ENCODE data around the gene VMAC.
A peak's percentile ranks its signal among the peaks of the same experiment; 100 is the strongest.

The VMAC gene

DNA sequence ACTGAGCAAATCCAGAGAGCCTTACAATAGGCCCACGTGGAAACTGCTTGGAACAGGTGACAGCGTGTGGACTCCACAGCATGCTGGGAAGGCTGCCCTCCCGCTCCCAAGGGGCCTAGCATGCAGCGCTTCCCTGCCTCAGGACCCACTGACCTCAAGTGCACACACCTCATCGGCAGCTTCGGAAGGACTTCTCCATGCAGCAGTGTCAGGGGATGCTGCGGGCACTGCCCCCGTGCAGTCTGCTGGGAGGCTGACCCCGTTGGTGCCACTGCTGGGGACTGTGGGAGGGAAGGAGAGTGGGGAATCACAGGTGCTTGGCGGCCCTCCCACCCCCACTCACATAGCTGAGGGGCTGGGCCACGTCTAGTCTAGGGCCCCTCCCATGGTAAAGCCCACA, 26.6 kb downstream of the VMAC start:
- no peak for DNase-seq

DNA sequence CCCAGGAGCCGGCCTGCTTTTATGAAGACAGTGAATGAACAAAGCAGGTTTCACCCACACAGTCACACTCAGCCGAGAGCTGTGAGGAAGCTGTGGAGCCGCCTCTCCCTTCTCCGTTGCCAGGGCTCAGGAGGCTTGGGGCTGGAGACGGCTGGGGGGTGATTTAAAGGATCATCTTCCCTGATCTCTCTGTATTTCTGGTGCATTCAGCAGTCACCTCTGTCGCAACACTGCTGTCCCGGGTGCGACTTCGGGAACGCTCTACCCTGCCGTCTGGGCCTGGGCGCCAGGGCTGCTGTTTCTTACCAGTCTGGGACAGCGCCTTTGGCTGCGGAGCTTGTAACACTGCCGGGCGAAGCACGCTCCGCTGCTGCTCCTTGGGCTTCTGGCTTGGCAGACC, 27.5 kb downstream of the VMAC start:
- DNase-seq: no peak

DNA sequence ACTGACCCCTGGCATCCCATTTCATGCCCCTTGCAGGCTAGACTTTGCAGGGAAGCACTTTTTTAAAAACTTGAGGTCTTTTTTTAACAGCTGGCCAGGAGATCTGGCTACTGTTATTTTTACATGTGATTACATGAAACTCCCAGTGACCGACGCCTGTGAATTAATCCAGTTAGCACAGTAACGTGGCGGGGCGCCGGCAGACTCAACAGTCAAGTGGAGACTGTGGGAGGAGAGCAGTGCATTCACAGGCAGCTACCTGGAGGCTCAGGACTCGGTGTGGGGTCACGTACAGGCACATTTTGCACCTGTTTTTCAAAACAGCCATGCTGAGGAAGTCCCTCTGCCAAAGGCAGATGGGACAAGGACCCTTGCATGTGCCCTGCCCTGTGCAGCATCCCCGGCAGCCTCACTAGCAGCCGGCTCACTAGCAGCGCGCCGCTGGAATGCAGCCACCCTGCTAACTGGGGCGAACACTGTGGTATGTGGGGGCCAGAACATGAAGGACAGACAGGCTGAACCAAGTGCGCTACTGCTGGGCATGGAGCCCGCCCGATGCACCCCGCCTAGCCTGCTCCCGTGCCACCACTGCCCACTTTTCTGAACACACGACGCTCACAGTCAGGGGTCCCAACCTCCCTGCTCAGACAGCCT, 28.1 kb downstream of the VMAC start:
- no peak for DNase-seq

DNA sequence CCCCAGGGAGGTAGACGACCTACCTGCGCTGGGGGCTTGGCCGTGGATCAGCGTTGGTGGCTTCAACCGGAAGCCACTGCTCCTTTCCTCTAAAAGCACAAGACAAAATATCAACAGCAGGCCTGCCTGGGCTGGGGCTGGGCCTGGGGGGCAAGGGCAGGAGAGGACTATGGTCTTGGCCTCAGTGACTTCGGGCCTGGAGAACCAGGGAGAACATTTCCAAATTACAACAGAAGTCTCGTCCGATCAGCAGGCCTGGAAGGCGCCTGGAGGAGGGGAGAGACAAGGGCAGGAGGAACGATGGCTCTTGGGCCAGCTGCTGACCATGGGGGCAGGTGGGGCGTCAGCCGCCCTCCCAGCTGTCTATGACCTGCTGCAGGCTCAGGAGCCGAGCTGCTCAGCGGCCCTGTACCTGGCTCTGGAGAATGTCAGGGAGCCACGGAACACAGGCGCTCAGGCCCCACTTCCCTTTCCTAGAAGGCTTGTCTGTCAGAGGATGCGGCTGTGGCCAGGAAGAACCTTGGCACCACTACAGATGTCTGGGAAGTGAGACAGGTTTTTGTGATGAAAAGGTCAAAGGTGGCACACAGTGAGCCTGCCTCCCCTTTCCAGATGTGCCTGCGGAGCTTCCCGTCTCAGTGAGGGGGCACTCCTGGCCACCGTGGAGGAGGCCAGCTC, 28.9 kb downstream of the VMAC start:
- DNase-seq: no peak

DNA sequence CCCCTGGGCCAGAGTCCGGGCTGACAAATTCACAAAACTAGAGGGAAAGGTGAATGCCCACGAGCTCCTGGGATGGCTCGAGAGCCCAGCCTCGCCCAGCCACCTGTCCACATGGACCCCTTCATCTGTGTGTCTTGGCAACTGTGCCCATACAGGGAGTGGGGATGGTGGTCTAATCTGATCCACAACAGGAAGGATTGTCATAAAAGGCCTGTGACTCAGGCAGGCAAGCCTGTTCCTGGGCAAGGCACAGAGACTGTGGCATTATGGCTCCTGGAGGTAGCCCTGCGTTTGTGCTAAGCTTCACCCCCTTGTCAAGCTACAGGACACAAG, 29.4 kb downstream of the VMAC start:
- no peak for DNase-seq

DNA sequence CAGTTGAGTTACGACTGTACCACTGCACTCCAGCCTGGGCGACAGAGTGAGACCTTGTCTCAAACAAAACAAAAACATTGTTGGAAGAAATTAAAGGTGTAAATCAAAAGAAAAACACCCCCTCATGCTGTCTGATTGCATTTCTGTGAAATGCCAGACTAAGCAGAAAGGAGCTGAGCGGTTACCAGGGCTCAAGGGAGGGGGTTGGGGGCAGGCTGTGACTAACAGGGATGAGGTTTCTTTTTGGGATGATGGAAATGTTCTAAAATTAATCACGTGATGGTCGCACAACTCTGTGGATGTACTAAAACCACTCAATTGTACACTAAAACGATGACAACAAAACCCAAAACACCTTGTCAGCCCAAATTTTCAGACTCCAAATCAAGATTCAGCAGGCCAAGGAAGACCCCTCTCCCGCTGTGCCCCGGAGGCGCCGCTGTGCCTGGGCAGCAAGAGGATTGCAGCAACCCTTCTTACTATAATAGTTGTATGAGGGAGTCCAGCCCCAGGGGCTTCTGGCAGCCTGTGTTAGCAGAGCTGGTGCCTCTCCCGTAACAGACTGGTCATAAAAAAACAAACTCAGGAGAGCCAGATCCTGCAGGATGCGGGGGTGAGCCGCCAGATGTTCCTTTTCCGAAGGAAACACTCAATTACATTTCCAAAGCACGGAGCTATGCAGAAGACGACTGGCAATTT, 30.3 kb downstream of the VMAC start:
- no peak for DNase-seq

DNA sequence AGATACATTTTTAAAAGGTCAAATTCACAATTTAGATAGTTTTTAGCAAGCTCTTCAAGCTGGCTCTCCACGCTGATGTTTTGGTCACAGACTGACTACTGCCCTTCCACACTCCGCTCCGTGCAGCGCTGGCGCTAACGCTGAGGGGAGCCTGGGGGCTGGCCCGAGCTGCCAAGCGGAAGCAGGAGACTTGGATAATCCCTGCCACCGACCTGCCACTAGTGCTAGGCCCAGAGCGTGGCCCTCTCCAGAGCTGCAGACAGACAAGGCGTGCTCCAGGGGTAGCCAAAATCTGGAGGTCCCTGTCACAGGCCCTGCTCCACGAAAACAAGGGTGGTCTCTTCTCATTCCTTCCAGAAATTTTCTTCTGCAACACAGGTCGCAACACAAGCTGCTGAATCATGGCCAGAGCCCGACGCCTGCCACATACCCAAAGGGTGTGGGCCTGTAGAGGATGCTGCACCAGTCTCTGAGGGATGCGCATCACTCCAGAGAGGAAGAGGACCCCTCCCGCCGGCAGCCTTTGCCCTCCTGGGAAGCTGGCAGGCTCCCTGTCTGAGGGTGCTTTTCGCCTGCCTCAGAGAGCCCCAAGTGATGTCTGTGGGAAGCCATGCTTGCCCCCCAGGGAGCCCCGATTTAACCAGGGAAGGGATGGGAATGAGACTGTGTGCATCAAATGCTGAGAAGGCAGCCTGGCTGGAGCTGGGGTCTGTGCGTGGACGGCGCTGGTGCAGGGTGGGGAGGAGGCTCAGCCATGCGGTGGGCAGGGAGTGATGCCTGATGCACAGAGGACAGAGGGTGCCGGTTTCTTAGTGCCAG, 31.0 kb downstream of the VMAC start:
- DNase-seq: no peak

DNA sequence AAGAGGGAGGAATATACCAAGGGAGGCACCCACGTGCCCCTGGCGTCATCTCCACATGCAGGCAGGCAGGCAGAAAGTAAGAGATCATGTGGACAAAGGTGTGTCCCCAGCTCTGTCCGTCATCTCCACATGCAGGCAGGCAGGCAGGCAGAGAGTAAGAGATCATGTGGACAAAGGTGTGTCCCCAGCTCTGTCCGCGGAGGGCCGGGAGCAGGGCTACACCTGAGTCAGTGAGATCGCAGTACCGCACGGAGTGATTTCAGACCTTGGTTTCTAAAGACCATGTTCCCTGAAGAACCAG, 31.6 kb downstream of the VMAC start:
- no peak for DNase-seq

DNA sequence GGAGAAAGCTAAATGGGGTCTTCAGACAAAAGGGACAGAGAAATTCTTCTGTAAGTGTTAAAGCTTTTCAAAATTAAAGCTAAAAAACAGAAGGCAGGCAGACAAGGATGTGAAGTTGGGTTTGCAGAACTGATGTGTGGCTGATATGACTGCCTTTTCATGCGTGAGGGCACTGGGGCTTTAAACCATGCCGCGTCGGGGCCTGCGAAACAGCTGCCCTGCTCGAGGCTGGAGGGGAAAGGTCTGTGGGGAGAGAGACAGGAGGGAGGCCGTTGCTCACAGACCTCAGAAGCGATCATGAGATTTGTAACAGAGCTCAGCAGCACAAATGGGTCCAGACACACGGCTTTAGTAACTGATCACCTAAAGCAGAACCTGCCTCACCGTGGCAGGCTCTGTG, 32.9 kb downstream of the VMAC start:
- no peak for DNase-seq

DNA sequence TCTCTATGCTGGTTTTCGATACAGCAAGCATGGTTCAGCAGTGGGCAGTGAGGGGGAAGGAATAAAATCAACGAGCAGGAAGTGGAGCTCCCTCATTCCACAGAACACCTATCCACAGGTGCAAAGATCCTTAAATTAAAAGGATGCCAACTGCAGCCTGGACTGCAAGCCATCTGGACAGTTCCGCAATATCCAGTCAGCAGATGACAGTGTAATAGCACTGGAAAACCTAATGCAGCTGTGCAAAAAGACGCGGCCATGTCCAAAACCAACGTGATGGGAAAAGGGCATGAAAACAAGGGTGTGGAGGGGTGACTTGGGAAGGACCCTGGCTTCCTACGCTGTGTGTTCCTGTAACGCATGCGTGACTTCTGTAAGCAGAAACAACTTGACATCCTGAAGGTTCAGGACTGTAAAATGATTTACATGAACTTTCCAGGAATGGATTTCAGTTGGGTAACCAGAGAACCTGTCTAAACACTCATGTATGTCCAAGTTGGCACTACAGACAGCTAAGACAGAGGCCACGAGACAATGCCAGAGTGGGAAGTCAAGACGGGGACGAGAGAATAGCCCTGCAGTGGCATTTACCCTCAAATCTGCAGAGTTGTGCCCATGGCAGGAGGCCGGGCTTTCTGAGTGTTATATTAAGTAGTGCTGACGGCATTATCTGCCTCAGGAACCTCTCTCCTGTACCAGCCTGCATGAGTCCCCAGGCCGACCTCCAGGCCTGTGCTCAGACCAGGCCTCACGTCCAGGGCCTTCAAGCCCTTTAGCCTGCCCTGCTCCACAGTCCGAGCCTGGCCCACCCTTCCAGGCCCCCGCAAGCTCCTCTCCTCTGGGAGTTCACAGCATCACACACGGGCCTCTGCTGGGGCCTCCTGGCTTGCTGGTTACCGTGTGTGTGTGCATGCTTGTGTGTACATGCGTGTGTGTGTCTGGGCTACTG, 35.9 kb downstream of the VMAC start:
- no peak for DNase-seq

DNA sequence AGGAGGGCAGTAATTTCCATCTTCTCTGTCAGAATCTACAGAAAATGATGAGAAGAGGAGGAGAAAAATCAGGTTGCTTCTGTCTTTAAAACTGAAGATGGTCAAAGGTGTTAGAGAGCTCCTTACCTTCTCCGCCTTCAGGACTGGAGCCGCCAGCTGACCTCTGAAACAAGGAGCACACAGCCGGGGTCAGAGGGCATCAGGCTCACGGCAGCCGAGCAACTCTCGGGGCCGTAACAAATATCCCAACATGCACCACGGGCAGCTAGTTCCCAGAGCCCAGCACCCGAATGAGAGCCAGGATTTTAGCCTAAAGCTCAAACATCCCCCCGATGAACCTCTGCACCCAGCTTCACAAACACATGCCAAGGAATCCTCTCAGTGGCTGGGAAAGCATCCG, 37.0 kb downstream of the VMAC start:
- DNase-seq: no peak

DNA sequence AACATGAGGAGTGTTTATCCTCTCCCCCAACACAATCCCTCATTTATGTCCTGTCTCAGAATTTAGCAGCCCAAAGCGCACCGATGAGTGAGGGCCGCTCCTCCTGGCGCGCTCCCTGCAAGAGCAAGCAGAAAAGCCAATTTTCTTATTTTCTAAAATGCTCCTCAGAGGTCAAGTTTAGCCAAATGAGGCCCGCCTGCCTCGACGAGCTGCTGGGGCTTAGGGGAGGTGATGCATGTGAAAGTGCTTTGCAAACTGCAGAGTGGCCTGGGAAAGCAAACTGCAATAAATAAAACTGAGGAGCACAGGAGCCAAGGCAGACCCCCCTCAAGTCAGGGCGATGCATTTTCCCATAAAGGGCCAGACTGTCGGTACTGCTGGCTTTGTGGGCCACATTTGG, 38.4 kb downstream of the VMAC start:
- no peak for DNase-seq

DNA sequence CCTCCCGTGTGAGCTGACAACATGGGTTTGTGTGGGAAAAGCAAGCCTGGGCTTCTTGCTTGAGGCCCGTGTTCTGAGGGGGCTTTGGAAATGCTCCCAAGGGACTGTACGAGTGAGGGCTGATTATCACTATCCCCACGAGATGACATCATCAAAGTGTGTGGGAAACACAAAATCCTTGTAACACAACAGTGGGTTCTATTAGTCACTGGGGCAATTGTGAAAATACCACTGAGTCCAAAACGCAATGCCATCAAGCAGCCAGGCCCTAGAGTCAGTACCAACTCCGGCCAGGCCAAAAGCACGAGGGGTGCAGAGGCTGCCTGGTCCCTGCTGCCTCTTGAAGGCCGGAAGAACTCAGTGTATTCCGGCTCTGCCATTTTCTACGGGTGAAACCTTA, 39.0 kb downstream of the VMAC start:
- DNase-seq: no peak

DNA sequence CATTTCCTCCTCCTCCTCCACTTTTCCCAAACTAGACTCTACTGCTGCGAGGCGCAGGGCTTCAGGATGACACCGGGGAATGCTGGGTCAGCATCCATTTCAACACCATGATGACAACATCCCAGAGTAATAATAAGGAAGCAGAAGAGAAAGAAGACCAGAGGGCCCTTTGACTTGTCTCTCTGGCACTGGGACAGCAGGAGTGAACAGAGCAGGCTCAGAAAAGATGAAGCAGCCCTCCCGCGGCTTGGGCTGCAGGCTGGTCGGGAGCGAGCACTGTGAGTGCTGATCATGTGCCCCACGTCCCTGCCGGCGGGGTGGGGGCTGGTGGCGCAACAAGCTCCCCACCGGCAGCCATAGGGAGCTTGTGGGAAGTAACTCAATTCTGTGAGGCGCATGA, 42.8 kb downstream of the VMAC start:
- DNase-seq: no peak

DNA sequence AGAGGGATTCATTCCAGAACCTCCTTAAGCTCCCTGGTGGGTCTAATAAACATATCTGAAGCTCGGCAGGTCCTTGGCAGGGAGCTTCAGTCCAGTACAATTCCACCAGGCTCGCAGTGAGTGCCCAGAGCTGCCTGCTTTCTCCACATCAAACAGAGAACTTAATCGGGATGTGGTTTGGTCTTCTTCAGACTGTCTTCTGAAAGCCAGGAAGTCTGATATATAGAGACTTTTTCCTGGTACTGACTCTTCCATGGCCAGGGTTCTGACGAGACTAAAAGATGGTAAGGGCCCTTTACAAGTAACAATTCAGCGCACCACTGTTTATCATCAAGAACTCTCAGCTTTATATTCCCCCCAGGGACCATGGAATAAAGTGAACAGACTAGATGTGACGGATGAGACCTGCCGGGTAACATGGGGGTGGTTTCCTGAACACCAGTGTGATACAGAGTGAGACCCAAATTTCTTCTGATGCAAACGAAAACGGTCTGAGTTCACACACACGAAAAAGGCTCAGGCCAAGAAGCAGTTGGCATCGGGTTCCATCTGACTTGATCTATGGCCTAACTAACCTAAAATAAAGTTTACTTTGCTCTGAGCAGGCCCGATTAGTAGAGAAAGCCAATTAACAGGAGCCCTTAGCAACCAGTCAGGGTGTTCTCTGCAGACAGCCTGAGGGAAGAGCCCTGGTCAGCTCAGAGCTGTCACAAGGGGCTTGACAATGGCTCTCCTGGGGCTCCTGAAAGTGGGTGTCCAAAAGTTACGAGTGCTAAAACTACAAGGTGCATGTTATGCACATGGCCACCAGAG, 44.3 kb downstream of the VMAC start:
- DNase-seq: peak; percentile 19

DNA sequence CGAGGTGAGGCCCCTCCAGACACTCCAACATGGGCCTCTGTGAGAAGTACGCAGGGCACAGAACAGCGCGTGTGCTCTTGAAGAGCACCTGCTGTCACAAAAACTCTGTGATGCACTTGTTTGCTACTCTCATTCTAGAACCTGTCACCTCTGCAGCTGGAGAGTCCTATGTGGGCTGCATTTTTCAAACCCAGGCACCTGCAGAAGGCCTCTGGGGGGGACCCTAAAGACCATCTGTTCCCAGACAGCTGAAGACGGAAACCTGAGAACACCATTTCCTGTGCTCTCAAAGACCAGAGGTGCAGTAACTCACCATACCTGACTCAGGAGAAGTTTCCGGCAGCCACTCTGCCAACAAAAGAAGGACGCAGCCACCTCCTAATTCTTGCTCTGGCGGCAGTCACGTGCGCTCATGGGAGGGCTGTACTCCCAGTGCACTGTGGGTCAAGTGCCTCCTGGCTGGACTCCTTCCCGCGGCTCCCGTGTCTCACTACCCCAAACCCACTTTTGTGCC, 45.2 kb downstream of the VMAC start:
- peak; percentile 40 for DNase-seq

DNA sequence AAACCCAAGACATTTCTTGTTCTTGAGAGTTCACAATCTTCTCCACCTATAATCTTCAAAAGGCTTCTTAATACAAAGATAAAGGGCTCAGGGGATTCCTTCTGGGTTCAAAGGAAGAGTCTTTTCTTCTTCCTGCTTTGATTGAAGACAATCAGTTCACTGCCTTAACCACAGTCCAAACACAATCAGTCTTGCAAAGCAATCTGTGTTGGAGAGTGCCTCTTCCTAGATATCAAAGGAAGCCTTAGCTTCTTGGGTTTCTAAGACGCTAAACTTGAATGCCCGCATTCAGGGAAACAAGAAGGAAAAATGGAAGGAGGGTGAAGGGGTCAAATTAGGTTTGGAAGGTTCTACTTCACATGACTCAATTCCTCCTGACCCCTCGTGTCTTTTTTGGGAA, 46.1 kb downstream of the VMAC start:
- no peak for DNase-seq

DNA sequence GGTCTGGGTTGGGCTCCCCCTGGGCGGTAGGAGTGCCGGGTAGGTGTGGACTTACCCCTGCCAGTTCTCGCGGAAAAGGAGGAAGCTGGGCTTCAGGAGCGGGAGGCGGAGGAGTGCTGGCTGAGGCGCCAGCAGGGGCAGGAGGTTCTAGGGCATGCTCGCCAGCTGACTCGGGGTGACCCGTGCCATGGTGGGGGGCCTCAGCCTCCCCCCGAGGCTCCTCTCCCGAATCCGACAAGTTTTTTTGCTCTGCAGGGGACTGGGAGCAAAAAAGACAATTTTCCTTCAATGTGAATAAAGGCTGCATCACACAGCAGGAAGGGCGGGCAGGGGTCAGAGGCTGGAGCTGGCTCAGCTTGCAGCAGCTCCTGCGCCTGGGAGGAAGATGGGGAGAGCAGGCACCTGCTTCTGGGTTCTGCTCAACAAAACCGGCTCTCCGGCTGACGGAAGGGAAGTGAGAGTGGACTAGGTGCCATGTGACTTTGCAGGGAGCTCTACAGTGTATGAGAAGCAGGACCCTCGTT, 46.7 kb downstream of the VMAC start:
- DNase-seq: no peak

DNA sequence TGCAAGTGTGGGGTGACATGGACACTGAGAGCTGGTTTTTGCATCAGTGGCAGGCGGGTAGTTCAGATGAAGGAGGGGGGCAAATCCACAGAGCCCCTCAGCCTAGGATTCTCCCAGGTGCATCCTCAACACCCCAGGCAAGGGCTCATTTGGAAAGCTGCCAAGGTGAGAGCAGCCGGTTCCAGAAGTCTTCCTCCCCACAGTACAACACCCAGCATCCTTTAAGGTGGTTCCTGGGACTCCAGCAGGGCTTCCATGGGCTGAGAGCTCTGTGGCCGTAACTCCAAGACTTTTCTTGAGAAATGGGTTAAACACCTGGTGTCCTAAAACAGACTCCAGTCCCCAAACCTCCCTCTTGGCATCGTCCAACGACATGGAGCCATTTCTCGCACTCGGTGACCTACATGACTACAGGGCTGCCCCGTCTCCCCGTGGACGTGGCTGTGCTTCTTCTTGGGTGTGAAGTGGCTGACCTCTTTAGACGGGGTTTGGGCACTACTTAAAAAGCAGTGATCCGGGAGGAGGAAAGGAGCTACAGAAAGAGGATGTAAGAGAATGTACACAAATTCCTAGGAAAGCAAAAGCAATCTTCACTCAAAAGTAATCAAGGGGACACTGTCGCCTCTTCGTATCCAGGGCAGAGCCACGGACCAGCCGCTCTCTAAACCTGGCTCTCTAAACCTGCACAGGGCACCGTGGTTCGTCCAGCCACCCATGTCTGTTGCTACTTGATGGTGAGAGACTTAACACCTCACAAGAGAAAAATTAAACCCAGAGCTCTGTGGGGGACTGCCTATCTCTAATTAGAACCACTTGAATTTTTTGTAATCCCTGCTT, 47.7 kb downstream of the VMAC start:
- no peak for DNase-seq

DNA sequence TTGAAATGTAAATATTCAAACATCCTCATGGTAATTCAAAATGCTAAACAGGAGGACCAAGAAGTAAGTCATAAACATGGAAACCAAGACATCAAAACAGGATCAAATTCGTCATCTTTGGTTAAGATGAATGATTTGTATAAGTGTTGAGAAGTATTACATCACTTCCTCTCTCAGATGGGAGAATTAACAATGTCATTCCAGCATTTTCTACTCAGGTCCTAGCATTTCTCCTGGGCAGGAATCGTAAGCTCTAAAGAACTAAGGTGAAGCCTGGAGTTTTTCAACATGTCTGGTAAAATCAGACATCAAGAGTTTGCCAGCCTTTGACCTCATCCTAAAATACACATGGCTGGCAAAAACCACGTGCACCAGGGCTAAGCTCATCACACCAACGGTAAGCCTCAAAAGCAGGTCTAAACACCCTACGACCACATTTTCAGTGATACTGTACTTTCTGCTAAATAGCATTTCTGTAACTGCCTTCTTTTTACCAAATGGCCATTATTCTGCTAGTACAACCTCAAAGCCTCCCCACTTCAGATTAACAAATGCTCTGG, 48.4 kb downstream of the VMAC start:
- no peak for DNase-seq

All from activated naive CD4-positive, alpha-beta T cell treated with Interleukin-2 at 50 U/mL for 16 hours (primary cell).